AG09319 (cell line): ENCODE measurements around the gene NCKAP5.

Source experiments
- DNase-seq: peaks from one replicate; pipeline ENCODE4 v3.0.0-alpha.2; 2010; ENCODE audit warnings: low read depth; ENCODE audit errors: extremely low read depth
- TF ChIP-seq, protein P1 (sequence below): IDR thresholded peaks from 2 replicates; pipeline ENCODE4 v1.5.1; 2011; ENCODE audit warnings: low read depth, mild to moderate bottlenecking, inconsistent platforms, low read length, moderate library complexity

NCKAP5 gene

DNA sequence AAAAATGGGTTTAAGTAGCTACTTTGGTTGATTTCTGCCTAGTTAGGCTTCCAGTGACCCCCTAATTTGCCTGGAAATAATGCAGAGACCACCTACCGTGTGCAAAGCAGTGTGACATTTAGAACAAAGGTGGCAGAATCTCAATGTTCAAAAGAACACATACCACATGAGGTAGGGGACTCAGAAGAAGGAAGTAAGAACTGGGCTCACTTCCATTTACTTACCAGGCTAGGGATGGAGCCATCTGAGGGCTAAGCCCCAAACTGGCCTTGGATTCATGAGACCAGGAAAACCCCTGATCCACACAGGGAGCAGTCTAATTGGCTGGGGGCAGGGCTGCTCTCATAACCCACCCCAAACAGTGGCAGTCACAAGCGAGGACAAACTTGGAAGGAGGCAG, 190.7 kb downstream of the NCKAP5 start:
- no peak for DNase-seq
- TF ChIP-seq, protein P1, sequence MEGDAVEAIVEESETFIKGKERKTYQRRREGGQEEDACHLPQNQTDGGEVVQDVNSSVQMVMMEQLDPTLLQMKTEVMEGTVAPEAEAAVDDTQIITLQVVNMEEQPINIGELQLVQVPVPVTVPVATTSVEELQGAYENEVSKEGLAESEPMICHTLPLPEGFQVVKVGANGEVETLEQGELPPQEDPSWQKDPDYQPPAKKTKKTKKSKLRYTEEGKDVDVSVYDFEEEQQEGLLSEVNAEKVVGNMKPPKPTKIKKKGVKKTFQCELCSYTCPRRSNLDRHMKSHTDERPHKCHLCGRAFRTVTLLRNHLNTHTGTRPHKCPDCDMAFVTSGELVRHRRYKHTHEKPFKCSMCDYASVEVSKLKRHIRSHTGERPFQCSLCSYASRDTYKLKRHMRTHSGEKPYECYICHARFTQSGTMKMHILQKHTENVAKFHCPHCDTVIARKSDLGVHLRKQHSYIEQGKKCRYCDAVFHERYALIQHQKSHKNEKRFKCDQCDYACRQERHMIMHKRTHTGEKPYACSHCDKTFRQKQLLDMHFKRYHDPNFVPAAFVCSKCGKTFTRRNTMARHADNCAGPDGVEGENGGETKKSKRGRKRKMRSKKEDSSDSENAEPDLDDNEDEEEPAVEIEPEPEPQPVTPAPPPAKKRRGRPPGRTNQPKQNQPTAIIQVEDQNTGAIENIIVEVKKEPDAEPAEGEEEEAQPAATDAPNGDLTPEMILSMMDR = no peak

GRCh38 chr2:133377021-133377481, 191.2 kb downstream of the NCKAP5 start:
- no peak for DNase-seq
- TF ChIP-seq, protein P1 = no peak

DNA sequence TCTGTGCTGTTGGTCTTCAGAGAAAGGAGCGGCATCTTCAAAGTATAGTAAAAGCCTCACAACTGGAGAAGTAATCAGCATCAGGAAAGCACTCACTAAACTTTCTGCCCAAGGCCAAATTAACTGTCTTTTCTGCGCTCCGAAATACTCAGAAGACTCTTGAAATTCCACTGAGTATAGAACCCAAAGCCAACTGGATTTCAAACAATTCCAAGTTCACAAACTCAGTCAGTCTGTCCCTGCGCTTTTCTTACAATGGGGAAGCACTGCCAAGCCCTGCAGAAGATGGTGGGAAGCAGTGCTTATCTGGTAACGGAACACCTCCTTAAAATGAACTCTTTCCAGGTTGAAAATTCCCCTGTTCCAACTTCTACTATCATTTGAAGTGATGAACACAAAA, 193.5 kb downstream of the NCKAP5 start:
- TF ChIP-seq, protein P1 = no peak
- no peak for DNase-seq

- TF ChIP-seq, protein P1 = no peak
These were observed 197.0 kb downstream of the NCKAP5 start for GRCh38 chr2:133371286-133371685.

GRCh38 chr2:133369901-133370658, 198.2 kb downstream of the NCKAP5 start:
- no peak for DNase-seq
- TF ChIP-seq, protein P1 = no peak

More at GRCh38 chr2:133371286-133371685, 197.0 kb downstream of the NCKAP5 start:
- no peak for DNase-seq

DNA sequence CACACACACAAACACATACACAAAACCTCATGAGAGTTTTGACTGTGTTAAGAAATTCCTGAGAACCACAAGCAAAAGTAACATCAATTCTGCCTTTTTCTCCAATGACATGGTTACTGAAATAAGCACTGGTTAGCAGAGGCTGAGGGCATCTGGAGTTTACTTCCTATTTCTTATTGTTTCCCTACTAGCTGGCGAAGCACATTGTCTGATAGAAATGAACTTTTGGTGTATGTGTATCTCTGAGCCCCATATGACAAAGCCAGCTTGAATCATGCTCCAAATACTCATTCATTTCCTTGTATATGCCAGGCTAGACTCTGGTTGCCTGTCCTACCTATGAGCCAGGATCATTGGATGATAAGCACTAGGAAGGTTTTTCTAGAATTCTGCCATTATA, 203.1 kb downstream of the NCKAP5 start:
- TF ChIP-seq, protein P1 = no peak
- DNase-seq = no peak

DNA sequence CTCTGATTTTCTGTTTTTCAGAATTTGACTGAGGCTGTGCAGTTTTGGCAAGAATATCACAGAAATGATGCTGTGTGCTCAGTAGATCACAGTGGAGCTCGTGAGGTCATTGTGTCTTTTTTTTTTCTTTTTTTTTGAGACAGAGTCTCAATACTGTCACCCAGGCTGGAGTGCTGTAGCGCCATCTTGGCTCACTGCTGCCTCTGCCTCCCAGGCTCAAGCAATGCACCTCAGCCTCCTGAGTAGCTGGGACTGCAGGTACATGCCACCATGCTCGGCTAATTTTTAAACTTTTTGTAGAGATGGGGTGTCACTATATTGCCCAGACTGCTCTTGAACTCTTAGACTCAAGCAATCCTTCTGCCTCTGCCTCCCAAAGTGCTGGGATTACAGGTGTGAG, 203.6 kb downstream of the NCKAP5 start:
- TF ChIP-seq, protein P1 = no peak
- DNase-seq = no peak
